Caco-2 (cell line): Measurements from ENCODE around the gene NSUN2. TPM values are rescaled to one million over a fixed set of nuclear protein-coding genes. Genes with fewer than 3 reads are reported as not detected.

Experiments used
- BruUV-seq: library from RNA; stranded (reverse); fragments of 400-500 nt; replicated peaks from 2 replicates; lab custom pipeline; 2021; lab: Mats Ljungman, UMichigan
- CTCF ChIA-PET: fragments of 300-600 bp; sonication (Branson Sonifier 250); formaldehyde crosslinking; loops from one replicate; lab custom pipeline; 2022; ENCODE audit warnings: antibody characterized with exemption; lab: Charles Lee
- POLR2A ChIA-PET: fragments of 300-600 bp; sonication (Branson Sonifier 250); formaldehyde crosslinking; loops from one replicate; lab custom pipeline; 2022; ENCODE audit warnings: antibody characterized with exemption; lab: Charles Lee
- DNase-seq, 2 experiments: peaks; one replicate each; pipeline versions ENCODE4 v3.0.0 to v3.0.0-alpha.2; 2020 to 2022
- H3K27me3 ChIP-seq: replicated peaks from 2 replicates; pipeline ENCODE4 v1.6.0; 2011; ENCODE audit warnings: low read length; ENCODE audit not compliant: control insufficient read depth, insufficient read depth
- H3K36me3 ChIP-seq: 2 replicates; pipeline ENCODE4 v1.5.1; 2011; ENCODE audit warnings: low read length; ENCODE audit not compliant: control insufficient read depth, insufficient read depth
- H3K4me1 ChIP-seq: fragments of 250-450 bp; sonication (Bioruptor Pico); 2 replicates; pipeline ENCODE4 v1.5.1; 2020; ENCODE audit warnings: mild to moderate bottlenecking
- H3K4me3 ChIP-seq: 2 replicates; pipeline ENCODE4 v1.5.1; 2011; ENCODE audit warnings: low read depth, mild to moderate bottlenecking, control low read depth, low read length
- H3K9me3 ChIP-seq: fragments of 250-450 bp; sonication (Bioruptor Pico); 2 replicates; pipeline ENCODE4 v1.5.1; 2020; ENCODE audit warnings: mild to moderate bottlenecking, moderate library complexity
- H3K27ac Mint-ChIP-seq: one replicate; pipeline ENCODE4 v1.8.0; 2022; ENCODE audit warnings: mixed read lengths; ENCODE audit not compliant: unreplicated experiment
- H3K27me3 Mint-ChIP-seq: one replicate; pipeline ENCODE4 v1.8.0; 2022; ENCODE audit warnings: mixed read lengths; ENCODE audit not compliant: insufficient read depth, unreplicated experiment
- H3K36me3 Mint-ChIP-seq: one replicate; pipeline ENCODE4 v1.8.0; 2022; ENCODE audit warnings: mild to moderate bottlenecking, mixed read lengths; ENCODE audit not compliant: insufficient read depth, unreplicated experiment
- H3K4me1 Mint-ChIP-seq: one replicate; pipeline ENCODE4 v1.8.0; 2022; ENCODE audit warnings: low read depth, mixed read lengths; ENCODE audit not compliant: unreplicated experiment
- H3K4me3 Mint-ChIP-seq: one replicate; pipeline ENCODE4 v1.8.0; 2022; ENCODE audit warnings: mild to moderate bottlenecking, moderate library complexity, mixed read lengths; ENCODE audit not compliant: unreplicated experiment
- H3K9me3 Mint-ChIP-seq: one replicate; pipeline ENCODE4 v1.8.0; 2022; ENCODE audit warnings: mixed read lengths; ENCODE audit not compliant: unreplicated experiment
- CTCF ChIP-seq, 2 experiments: fragments of 200-600 bp in 1 of 2; IDR thresholded peaks; 1 replicate in 1 of 2; 2 replicates in 1 of 2; pipeline versions ENCODE4 v1.5.1 to v1.8.0; 2011 to 2022; ENCODE audit warnings: antibody characterized with exemption in 1 of 2, control low read depth in 1 of 2, inconsistent platforms in 1 of 2, low read depth in 1 of 2, low read length in 1 of 2, mild to moderate bottlenecking in 1 of 2, moderate library complexity in 1 of 2; ENCODE audit not compliant: insufficient read depth in 1 of 2, severe bottlenecking in 1 of 2, unreplicated experiment in 1 of 2
- intact Hi-C: fragments of 100-400 bp; cut with micrococcal nuclease; formaldehyde crosslinking; loops from one replicate; pipeline ENCODE4 v1.10.0; 2022; ENCODE audit not compliant: unreplicated experiment
- total RNA-seq: library from RNA; stranded (reverse); gene quantifications from 2 replicates; pipeline ENCODE4 v1.2.3, GENCODE V29; 2022

NSUN2 gene
- total RNA-seq, 1 experiment from 2014 or later: 93.8 TPM

- ChIA-PET POLR2A (no interaction called here), CTCF (no interaction called here)
- H3K36me3 Mint-ChIP-seq: peaks cover 88% of the 10 kb centered on the region
- H3K9me3 Mint-ChIP-seq: no peaks in the 10 kb centered on the region
- no peak for TF ChIP-seq CTCF (IDR thresholded peaks at IDR 0.05; ENCODE audit: insufficient read depth in 1 of 2, low read depth in 1 of 2, low read length in 1 of 2, severe bottlenecking in 1 of 2, unreplicated experiment in 1 of 2)
- BruUV-seq: no TSS peak
- intact Hi-C loops: no loop called here
- Histone ChIP-seq H3K4me3 (no peak overlapping the region), H3K27me3 (no peaks in the 10 kb centered on the region), H3K9me3 (no peaks in the 10 kb centered on the region), H3K36me3 (peaks cover 4% of the 10 kb centered on the region), H3K4me1 (no peaks in the 10 kb centered on the region)
- no peak overlapping the region for H3K4me3 Mint-ChIP-seq
- H3K27me3 Mint-ChIP-seq: no peaks in the 10 kb centered on the region
- DNase-seq: no peak
- H3K4me1 Mint-ChIP-seq: no peaks in the 10 kb centered on the region
- no peak overlapping the region for H3K27ac Mint-ChIP-seq
Observed at GRCh38 chr5:6607559-6607936, 25.3 kb downstream of the NSUN2 start.

GRCh38 chr5:6606884-6607558 lies 25.8 kb downstream of the NSUN2 start:
- TF ChIP-seq CTCF (IDR thresholded peaks at IDR 0.05; ENCODE audit: insufficient read depth in 1 of 2, low read depth in 1 of 2, low read length in 1 of 2, severe bottlenecking in 1 of 2, unreplicated experiment in 1 of 2): no peak
- peaks cover 4% of the 10 kb centered on the region for H3K36me3 ChIP-seq
- H3K27me3 ChIP-seq: no peaks in the 10 kb centered on the region
- intact Hi-C loops: no loop called here
- DNase-seq: no peak
- Mint-ChIP-seq H3K4me1 (no peaks in the 10 kb centered on the region), H3K36me3 (peaks cover 88% of the 10 kb centered on the region), H3K27me3 (no peaks in the 10 kb centered on the region), H3K27ac (no peak overlapping the region), H3K9me3 (no peaks in the 10 kb centered on the region), H3K4me3 (no peak overlapping the region)
- H3K4me3 ChIP-seq: no peak overlapping the region
- POLR2A ChIA-PET: no interaction called here
- BruUV-seq: no TSS peak
- H3K4me1 ChIP-seq: no peaks in the 10 kb centered on the region
- H3K9me3 ChIP-seq: no peaks in the 10 kb centered on the region
- CTCF ChIA-PET: no interaction called here

- no peak for DNase-seq
Observed at GRCh38 chr5:6604946-6605345, 27.9 kb downstream of the NSUN2 start.

More at GRCh38 chr5:6604946-6605345, 27.9 kb downstream of the NSUN2 start:
- no peak for TF ChIP-seq CTCF (IDR thresholded peaks at IDR 0.05; ENCODE audit: insufficient read depth in 1 of 2, low read depth in 1 of 2, low read length in 1 of 2, severe bottlenecking in 1 of 2, unreplicated experiment in 1 of 2)
- Mint-ChIP-seq H3K4me3 (no peak overlapping the region), H3K27ac (no peak overlapping the region), H3K36me3 (peaks cover 90% of the 10 kb centered on the region), H3K4me1 (no peaks in the 10 kb centered on the region), H3K27me3 (no peaks in the 10 kb centered on the region), H3K9me3 (no peaks in the 10 kb centered on the region)
- POLR2A ChIA-PET: no interaction called here
- Histone ChIP-seq H3K9me3 (no peaks in the 10 kb centered on the region), H3K4me1 (no peaks in the 10 kb centered on the region), H3K36me3 (peaks cover 4% of the 10 kb centered on the region), H3K27me3 (no peaks in the 10 kb centered on the region), H3K4me3 (no peak overlapping the region)
- BruUV-seq: no TSS peak
- intact Hi-C loops: no loop called here
- CTCF ChIA-PET: no interaction called here
